Skeletal muscle satellite cell (primary cell): ENCODE results near the gene DQX1.

ENCODE experiments used
- H3K27me3 ChIP-seq: 2 replicates; pipeline ENCODE4 v1.7.0; 2013; ENCODE audit warnings: low read length; ENCODE audit not compliant: control insufficient read depth, insufficient read depth
- H3K36me3 ChIP-seq: 2 replicates; pipeline ENCODE4 v1.7.0; 2013; ENCODE audit warnings: mild to moderate bottlenecking, control low read depth, low read length; ENCODE audit not compliant: insufficient read depth
- H3K4me1 ChIP-seq: 2 replicates; pipeline ENCODE4 v1.7.0; 2013; ENCODE audit warnings: low read length; ENCODE audit not compliant: control insufficient read depth, insufficient read depth
- H3K4me2 ChIP-seq: 2 replicates; pipeline ENCODE4 v1.7.0; 2013; ENCODE audit warnings: mild to moderate bottlenecking, low read length
- H3K4me3 ChIP-seq: 2 replicates; pipeline ENCODE4 v1.7.0; 2013; ENCODE audit warnings: low read length
- H3K9ac ChIP-seq: 2 replicates; pipeline ENCODE4 v1.7.0; 2013; ENCODE audit warnings: mild to moderate bottlenecking, low read depth, low read length, moderate library complexity
- H3K9me3 ChIP-seq: replicated peaks from 2 replicates; pipeline ENCODE4 v1.7.0; 2013; ENCODE audit warnings: mild to moderate bottlenecking, control low read depth, low read length

DQX1 gene

DNA sequence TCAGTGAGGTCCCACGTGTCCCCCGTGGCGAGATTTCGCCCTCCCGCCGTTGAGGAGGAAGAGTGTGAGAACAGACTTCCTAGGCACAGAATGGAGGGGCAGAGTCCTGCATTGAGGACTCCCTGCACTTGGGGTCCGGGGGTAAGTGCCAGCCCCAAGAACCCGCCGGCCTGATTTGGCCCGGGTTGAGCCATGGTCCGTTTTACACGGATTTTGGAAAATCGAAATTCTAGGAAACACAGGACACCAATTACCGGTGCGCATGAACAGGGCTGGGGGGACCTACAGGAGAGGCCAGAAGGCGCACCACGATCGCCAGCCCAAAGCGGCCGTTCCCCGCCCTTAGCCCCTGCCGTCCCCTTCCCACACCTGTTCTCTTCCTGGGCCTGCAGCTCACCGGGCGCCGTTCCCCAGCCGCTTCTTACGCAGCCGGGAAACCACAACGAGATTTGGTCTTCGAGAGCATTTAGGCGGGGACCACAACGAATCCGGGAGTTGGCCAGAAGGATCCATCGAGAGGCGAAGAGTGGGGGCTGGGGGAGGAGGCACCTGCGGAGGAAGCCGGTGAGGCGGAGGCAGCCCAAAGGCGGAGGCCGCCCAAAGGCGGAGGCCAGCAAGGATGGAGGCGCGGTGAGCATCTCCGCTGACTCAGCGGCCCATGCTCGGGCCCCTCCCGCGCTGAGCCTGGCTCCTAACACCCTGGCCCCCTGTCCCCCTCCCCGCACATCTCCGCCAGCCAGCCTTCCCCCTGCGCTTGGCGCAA is 12.2 kb downstream of the DQX1 start:
- H3K4me2 ChIP-seq: peak overlapping the region; percentile 57
- no peak overlapping the region for H3K9ac ChIP-seq
- H3K27me3 ChIP-seq: peaks cover 70% of the 10 kb centered on the region

DNA sequence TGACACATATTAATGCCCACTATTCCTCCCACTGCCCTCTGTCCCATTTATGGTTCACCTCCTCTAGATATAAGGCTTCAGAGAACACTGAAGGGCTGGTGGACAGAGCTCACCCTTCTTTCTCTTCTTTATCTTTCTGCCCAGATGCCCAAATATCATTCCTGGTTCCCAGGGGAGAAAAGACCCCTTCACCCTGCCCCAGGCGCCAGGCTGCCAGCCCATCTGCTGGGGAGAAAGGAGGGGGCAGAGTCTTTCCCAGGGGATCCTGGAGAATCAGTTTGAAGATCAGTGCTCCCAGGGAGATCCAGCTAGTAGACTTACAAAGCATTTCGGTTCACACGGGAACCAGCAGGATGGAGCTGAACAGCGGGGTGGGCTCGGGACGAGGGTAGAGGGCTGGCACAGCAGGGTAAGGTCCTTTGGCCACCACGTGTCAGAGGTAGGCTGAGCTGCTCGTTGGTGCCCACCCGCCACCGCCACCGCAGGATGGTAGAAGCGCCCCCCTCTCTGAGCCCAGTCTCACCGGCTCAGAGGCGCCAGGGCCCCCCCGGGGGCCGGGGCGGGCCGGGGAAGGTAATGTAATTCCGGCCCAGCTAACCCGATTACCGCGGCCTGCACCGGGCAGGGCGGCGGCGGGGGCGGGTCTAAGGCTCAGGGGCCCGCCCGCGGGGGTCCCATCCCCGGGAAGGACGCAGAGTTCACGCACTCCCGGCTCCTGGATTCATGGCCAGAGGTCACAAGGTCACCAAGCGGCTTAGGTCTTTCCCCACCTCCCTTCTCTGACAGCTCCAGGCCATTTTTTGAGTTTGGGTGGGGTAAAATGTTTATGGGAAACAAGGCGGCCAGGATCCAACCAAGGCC is 13.1 kb downstream of the DQX1 start:
- no peak overlapping the region for H3K9ac ChIP-seq
- H3K27me3 ChIP-seq: peaks cover 62% of the 10 kb centered on the region
- H3K4me1 ChIP-seq: peaks cover 15% of the 10 kb centered on the region
- H3K4me2 ChIP-seq: no peak overlapping the region
- no peak overlapping the region for H3K4me3 ChIP-seq
- H3K36me3 ChIP-seq: no peaks in the 10 kb centered on the region
- H3K9me3 ChIP-seq: peaks cover 5% of the 10 kb centered on the region

More for the DNA sequence above, 12.2 kb downstream of the DQX1 start:
- no peak overlapping the region for H3K4me3 ChIP-seq
- peaks cover 5% of the 10 kb centered on the region for H3K9me3 ChIP-seq
- peaks cover 10% of the 10 kb centered on the region for H3K4me1 ChIP-seq
- H3K36me3 ChIP-seq: no peaks in the 10 kb centered on the region

DNA sequence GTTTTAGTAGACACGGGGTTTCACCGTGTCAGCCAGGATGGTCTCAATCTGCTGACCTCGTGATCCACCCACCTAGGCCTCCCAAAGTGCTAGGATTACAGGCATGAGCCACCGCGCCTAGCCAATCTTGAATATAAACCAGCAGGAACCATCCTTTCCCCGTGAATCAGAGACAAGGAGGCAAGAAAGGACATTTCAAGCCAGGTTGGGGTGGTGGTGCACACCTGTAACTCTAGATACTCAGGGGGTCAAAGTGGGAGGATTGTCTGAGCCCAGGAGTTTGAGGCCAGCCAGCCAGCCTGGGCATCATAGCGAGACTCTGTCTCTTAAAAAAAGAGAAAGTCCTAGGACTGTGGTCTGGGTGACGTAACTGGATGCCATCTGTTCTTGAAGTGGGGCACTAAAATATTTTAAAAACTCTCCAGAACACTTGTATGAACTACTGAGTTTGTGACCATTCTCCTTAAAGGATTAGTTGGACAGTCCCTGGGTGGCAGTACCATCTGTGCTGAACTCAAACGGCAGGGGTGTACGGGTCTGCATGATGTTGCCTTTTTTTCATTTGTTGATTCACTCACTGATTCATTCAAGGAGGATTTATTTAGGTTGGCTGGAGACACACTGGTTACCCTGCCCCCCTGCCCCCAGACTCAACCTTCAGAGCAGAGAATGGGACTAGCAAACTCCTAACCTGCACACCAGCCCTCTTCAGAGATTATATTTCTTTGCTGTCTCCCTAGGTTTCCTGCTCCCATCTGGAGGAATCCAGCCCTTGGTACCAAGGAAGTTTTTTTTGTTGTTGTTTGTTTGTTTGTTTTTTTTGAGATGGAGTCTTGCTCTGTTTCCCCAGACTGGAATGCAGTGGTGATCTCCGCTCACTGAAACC is 14.7 kb downstream of the DQX1 start:
- Histone ChIP-seq H3K4me1 (peaks cover 24% of the 10 kb centered on the region), H3K36me3 (no peaks in the 10 kb centered on the region), H3K9me3 (peaks cover under 1% of the 10 kb centered on the region), H3K9ac (no peak overlapping the region), H3K4me2 (peak overlapping the region; percentile 25), H3K27me3 (peaks cover 48% of the 10 kb centered on the region), H3K4me3 (no peak overlapping the region)

DNA sequence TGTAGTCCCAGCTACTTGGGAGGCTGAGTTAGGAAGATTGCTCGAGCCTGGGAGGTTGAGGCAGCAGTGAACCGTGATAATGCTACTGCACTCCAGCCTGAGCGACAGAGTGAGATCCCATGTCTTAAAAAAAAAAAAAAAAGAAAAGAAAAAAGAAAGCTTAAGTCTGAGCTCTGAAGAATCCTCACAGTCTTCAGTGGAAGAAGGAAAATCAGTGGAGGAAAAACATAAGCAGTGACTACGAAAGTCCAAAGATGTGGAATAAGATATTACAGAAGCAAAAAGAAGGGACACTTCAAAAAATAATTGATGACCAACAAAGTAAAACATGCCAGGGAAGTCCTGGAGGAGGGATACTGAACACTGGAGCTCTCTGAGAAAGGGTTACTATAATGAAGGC is 15.8 kb downstream of the DQX1 start:
- Histone ChIP-seq H3K4me2 (no peak overlapping the region), H3K4me1 (peaks cover 32% of the 10 kb centered on the region), H3K27me3 (peaks cover 38% of the 10 kb centered on the region), H3K9ac (no peak overlapping the region), H3K4me3 (no peak overlapping the region), H3K36me3 (peaks cover 9% of the 10 kb centered on the region), H3K9me3 (no peaks in the 10 kb centered on the region)

GRCh38 chr2:74507926-74508520 is 18.0 kb downstream of the DQX1 start:
- peaks cover 46% of the 10 kb centered on the region for H3K4me1 ChIP-seq
- H3K9me3 ChIP-seq: no peaks in the 10 kb centered on the region
- peak overlapping the region; percentile 97 for H3K4me2 ChIP-seq
- peaks cover 17% of the 10 kb centered on the region for H3K36me3 ChIP-seq
- H3K4me3 ChIP-seq: peak overlapping the region; percentile 98
- H3K27me3 ChIP-seq: peaks cover 15% of the 10 kb centered on the region
- peak overlapping the region; percentile 99 for H3K9ac ChIP-seq

DNA sequence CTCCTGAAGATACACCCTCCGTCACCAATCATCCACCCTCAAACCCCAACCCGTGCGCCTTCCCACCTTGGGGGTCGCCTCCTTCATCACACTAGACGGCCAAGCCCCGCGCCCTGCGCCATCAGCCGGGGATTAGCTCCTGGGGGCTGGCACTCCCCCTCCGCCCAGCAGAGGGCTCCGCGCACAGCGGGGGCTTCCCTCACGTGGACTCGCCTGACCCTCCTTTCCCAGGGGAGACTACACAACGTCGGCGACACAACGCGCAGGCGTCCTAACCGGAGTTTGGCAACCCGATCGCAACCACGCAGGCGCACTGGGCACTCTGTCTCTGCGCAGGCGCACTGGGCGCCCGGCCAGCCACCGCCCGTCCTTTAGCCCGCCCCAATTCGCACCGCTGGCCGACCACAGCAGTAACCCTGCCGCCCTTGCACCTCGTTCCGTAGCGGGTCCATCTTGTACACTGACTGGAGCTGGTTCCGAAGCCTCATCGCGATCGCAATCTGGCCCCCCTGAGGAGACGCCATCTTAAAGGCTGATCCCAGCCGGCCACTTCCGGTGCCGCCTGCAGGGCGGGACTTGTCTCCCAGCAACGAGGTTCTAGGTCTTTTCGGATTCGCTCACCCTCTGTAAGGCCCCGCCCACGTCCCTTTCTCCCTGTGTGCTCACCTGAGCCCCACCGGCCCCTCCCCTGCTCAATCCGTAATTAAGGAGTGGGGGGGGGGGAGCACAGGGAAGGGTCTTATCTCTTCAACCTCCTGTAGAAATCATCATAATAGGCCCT is 18.7 kb downstream of the DQX1 start, which contains the start of gene PCGF1:
Gene PCGF1, minus strand, starts transcription at position 551 of the 781 bp plus-strand sequence. Its CDS starts 27 bp downstream, at position 524.
- Histone ChIP-seq H3K27me3 (peaks cover 10% of the 10 kb centered on the region), H3K9ac (peak within 1 kb of the TSS; percentile 99), H3K9me3 (no peaks in the 10 kb centered on the region), H3K36me3 (peaks cover 17% of the 10 kb centered on the region), H3K4me2 (peak within 1 kb of the TSS; percentile 97), H3K4me3 (peak within 1 kb of the TSS; percentile 98), H3K4me1 (peaks cover 53% of the 10 kb centered on the region)

DNA sequence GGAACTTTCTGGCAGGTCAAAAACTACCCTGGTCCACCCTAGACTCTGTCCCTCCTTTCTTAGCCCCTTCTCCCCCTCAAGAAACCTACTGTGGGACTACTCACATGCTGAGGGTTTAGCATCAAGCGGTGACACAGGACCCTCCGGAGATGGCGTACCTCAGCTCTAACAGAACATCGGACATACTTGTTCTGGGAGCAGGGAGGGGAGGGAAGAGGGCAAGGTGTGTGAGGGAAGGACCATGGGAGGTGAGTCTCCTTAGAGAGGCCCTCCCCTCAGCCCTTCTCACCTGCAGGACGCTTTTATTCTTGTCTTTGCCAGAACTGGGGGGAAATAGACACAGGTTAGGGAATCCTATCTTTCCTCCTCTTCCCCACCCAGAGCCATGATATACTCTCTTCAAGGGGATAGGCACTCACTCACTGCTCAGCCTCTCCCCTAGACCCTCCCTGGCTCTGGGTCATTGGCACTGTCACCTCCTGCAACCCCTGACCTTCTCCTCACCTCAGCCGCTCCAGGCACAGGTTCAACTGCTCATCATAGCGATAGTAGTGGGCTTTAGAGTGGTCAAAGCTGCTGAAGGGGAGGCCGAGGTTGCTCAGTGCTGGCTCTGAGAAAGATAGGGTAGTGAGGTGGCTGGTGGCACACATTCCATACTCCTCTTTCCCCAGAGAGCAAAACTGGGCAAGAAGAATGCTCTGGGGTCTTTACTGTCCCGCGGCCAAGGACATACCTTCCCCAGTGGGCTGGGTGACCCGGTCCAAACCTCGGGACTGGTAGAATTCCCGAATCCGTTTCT is 20.4 kb downstream of the DQX1 start:
- Histone ChIP-seq H3K4me1 (peaks cover 47% of the 10 kb centered on the region), H3K4me3 (peak overlapping the region; percentile 98), H3K36me3 (peaks cover 17% of the 10 kb centered on the region), H3K9me3 (no peaks in the 10 kb centered on the region), H3K27me3 (peaks cover 17% of the 10 kb centered on the region), H3K4me2 (peak overlapping the region; percentile 75), H3K9ac (no peak overlapping the region)

- H3K4me1 ChIP-seq: peaks cover 48% of the 10 kb centered on the region
- H3K9me3 ChIP-seq: no peaks in the 10 kb centered on the region
- peaks cover 19% of the 10 kb centered on the region for H3K27me3 ChIP-seq
- peaks cover 17% of the 10 kb centered on the region for H3K36me3 ChIP-seq
- no peak overlapping the region for H3K4me3 ChIP-seq
- no peak overlapping the region for H3K9ac ChIP-seq
- peak overlapping the region; percentile 29 for H3K4me2 ChIP-seq
Measured at GRCh38 chr2:74504591-74504990, 21.4 kb downstream of the DQX1 start.

- Histone ChIP-seq H3K4me3 (peak overlapping the region; percentile 77), H3K36me3 (peaks cover 17% of the 10 kb centered on the region), H3K9ac (peak overlapping the region; percentile 85), H3K4me1 (peaks cover 56% of the 10 kb centered on the region), H3K9me3 (no peaks in the 10 kb centered on the region), H3K27me3 (peaks cover 24% of the 10 kb centered on the region), H3K4me2 (peak overlapping the region; percentile 97)
Measured at GRCh38 chr2:74503506-74504475, 22.2 kb downstream of the DQX1 start.
